GM21576 (cell line): Measurements from ENCODE around the gene FAM156B.
"Not testable (repeated sequence)": the region's sequence is repeated elsewhere in the genome, so short reads cannot be mapped to it uniquely, and the experiment has no call there.

Experiments used
- ATAC-seq: cut with Tn5 transposase; IDR thresholded peaks from one replicate; pipeline ENCODE4 v1.9.1; 2021; ENCODE audit warnings: mild to moderate bottlenecking, moderate library complexity; ENCODE audit not compliant: unreplicated experiment

Gene FAM156B, protein sequence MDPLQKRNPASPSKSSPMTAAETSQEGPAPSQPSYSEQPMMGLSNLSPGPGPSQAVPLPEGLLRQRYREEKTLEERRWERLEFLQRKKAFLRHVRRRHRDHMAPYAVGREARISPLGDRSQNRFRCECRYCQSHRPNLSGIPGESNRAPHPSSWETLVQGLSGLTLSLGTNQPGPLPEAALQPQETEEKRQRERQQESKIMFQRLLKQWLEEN

GRCh38 chrX:52896855-52897709, at the start of gene FAM156B:
Gene FAM156B (plus strand): TSS chrX:52897330. CDS start chrX:52907226, 9,896 bp downstream.
- peak; percentile 76 for ATAC-seq

DNA sequence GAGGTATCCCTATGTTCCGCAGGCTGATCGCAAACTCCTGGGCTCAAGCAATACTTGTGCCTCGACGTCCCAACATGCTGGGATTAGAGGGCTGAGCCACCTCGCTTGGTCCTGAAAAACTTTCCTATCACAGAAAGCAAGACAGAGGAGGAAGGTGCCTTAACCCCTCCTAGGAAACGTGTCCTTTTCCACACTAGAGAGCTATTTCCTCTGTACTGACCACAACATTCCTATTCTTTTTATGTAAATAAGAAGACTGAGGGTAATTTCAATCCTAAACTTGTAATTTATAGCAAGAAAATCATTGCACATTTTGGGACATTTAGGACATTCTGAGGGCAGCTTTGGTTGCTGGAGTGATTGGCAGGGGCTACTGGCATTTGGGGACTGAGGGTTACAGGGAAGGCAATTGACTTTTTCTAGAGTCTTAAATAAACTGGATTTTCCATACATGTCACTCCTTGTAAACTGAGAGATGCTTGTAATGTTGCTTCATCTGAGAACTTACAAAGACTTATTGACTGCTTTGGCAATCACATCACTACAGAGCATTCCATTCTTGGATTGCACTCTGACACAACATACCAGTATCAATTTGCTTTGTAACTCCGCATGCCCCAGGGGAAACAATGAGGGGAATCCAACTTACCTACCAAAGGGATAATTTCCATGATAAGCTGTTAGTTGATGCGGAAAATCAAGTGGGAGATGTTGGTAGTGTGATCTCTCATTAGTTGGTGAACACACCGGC, 44.8 kb upstream of the FAM156B start:
- no peak for ATAC-seq

DNA sequence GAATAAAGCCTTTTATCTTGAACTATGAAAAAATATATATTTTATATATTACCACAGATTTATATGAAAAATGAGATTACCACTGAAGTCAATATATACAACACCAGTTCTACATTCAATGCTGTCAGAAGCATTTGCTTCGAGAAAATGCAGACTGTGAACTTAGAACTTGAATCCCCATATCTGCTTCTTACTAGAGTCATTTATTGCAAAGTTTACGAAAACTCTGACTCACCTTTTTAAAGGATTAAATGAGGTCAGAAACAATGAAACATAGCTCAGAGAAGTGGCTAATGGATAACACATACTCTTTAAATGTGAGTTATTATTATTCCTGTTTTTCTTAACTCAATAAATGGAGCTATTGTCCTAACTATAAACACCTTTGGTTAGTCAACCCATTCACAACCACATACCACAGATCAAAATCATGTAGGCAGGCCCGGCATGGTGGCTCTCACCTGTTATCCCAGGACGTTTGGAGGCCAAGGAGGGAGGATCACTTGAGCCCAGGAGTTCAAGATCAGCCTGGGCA, 40.1 kb upstream of the FAM156B start:
- not testable (repeated sequence) for ATAC-seq

DNA sequence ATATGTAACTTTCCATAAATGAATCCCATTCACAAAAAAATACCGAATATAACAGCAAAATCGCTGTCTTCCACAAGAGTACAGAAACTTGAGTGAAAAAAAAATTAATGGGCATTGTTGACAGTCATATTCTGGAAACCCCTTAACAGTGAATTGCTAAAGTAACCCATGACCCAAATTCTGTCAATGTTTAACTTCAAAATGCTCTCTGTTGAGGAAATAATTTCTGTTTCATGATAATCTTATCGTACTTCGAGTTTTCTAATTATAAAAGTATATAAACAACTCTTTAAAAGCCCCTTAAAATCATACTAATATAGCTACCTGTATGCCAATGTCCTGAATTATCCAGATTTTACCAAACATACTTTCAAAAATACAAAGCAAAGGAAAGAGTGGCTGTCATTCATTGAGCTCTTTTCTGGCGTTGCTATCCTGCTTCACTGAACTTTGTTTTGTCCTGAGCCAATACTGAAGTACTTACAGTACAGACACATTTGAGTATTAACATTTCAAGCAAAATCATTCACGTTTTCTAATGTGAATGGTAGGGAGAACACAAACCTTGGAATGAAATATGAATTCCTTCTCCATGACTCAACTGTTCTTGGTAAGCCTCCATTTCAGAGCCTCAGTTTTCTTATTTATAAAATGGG, 31.7 kb upstream of the FAM156B start:
- ATAC-seq: no peak

- no peak for ATAC-seq
These were observed 29.4 kb upstream of the FAM156B start, which contains the start of gene XAGE3 for GRCh38 chrX:52867610-52868348. Gene XAGE3 (minus strand): TSS chrX:52868083. CDS start chrX:52867133, 950 bp downstream.

DNA sequence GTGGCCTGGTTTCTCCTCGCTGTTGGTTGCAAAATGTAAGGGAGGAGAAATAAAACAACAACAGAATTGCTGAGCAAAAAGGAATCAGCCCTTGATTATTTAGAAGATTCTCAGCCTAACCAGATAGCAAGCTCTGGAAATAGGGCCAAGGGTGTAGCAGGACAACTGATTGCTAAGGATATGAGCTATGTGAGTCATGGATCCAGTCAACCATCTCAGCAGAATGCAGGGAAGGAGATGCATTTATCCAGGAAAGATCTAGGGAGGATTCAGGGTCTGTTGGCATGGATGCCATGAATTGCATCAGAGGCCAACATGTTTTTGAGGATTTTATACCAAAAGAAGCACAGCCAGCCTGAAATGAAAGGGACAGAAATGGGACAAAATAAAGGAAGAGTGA, 27.1 kb upstream of the FAM156B start:
- ATAC-seq: no peak

DNA sequence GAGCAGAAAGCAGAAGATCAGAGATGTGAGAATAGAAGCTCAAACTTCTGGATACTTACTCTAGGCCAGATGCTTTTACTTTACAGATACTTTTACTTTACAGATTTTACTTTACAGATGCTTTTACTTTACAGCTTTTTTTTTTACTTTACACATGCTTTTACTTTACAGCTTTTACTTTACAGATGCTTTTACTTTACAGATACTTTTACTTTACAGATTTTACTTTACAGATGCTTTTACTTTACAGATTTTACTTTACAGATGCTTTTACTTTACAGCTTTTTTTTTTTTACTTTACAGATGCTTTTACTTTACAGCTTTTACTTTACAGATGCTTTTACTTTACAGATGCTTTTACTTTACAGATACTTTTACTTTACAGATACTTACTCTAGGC, 23.3 kb upstream of the FAM156B start:
- ATAC-seq: not testable (repeated sequence)

DNA sequence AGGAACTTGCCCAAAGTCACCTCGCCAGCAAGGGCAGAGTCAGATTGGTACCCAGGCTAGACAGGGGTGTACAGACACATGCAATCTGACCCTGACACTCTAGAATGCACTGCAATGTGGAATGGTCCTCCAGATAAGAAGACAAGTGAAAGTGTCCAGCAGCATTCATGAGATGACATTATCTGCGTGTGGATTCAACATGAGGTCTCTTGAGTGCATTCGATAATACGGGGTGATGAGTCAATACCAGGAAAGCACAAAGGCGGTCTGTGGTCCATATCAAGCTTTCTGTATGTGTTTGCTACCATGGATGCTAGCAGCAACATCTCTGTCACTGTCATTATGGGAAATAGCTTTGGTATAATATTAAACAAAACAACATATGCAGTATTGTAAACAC, 22.5 kb upstream of the FAM156B start:
- ATAC-seq: no peak

- ATAC-seq: not testable (repeated sequence)
These were observed 21.7 kb upstream of the FAM156B start for GRCh38 chrX:52875436-52875835.

- not testable (repeated sequence) for ATAC-seq
These were observed 20.7 kb upstream of the FAM156B start for GRCh38 chrX:52876386-52876785.

- not testable (repeated sequence) for ATAC-seq
These were observed 9.7 kb upstream of the FAM156B start for GRCh38 chrX:52887459-52887858.

- ATAC-seq: not testable (repeated sequence)
These were observed 9.0 kb upstream of the FAM156B start for GRCh38 chrX:52888090-52888489.

DNA sequence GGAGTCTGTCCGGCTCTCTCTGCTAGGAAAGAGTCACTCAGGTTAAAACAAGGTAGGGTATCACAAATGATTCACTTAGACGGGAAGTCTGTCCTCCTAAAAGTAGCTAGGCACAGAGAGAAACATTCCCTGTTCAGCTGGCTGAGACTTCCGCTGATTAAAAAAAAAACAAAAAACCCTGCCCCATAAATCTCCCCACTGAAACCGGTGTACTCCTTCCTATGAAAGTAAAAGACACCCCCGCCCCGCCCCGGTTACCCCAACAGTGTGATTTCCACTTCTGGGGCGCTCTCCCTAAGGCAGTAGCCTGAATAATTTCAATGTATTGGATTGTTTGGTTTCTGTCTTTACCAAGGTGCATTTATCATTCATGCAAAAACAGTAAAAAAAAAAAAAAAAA, 692 bp upstream of the FAM156B start:
- peak; percentile 21 for ATAC-seq

GRCh38 chrX:52905531-52905930, 8.4 kb downstream of the FAM156B start:
- ATAC-seq: not testable (repeated sequence)

DNA sequence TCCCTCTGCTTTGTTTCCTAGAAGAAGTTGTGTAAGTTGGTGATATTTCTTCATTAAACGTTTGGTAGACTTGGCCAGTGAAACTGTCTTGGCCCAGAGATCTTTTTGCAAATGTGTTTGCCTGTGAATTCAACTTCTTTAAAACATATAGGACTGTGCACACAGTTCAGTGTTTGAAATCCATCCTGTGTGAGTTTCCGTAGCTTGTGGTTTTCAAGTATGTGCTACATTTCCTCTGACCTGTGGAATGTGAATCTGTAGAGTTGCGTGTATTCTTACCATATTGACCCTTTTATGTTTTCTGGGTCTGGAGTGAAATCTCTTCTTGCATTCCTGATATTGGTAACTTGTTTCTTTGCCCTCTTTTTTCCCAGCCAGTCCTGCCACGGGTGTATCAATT, 8.9 kb downstream of the FAM156B start:
- ATAC-seq: not testable (repeated sequence)

DNA sequence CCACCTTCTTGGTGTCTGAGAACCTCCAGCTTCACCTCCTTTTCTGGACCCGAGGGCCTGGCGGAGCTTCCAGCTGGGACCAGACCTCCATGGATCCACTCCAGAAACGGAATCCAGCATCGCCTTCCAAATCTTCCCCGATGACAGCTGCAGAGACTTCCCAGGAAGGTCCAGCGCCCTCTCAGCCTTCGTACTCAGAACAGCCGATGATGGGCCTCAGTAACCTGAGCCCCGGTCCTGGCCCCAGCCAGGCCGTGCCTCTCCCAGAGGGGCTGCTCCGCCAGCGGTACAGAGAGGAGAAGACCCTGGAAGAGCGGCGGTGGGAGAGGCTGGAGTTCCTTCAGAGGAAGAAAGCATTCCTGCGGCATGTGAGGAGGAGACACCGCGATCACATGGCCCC, 10.0 kb downstream of the FAM156B start:
- ATAC-seq: not testable (repeated sequence)

- not testable (repeated sequence) for ATAC-seq
These were observed 10.8 kb downstream of the FAM156B start for GRCh38 chrX:52907900-52908299.

DNA sequence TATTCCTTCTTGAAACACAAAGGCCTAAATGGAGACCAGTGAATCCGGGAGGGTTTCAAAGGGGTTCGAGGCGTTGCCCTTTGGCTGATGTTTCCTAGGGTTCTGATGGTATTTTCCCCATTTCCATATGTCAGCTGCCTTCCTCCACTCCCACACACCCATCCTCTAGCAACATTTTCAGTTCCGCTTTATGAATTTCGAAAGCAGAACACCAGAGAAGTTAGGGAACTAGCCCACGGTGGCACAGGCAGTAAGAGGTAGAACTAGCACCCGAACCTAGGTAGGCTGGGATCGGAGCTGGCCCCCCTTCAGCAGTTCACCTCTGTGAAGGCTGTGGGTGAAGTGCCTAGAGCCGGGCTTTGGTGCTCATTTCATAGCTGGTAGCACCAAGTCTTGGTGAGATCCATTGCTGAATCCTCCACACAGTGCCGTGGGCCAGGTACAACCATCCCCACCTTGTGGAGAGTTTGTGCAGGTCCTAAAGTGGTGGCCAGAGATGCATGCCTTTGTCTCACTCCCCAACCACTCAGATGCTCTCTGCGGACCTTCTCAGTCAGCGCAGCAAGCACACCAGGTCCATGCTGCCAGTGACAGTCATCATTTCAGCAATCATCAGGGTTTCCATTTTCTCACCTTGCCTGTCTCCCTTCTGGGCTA, 12.3 kb downstream of the FAM156B start:
- not testable (repeated sequence) for ATAC-seq

GRCh38 chrX:52913681-52914080, 16.6 kb downstream of the FAM156B start:
- not testable (repeated sequence) for ATAC-seq
